Mesothelial cell of epicardium (in vitro differentiated cells): Measurements from ENCODE around the gene ADGRF3. TPM values are rescaled to one million over a fixed set of nuclear protein-coding genes. Genes with fewer than 3 reads are reported as not detected.
A peak's percentile ranks its signal among the peaks of the same experiment; 100 is the strongest.

Experiments
- DNase-seq, 2 experiments: peaks; one replicate each; pipeline ENCODE4 v3.0.0; 2021; ENCODE audit warnings: low spot score in 2 of 2; ENCODE audit not compliant: unreplicated experiment in 2 of 2
- H3K27ac Mint-ChIP-seq: 2 replicates; pipeline ENCODE4 v1.8.0; 2021; ENCODE audit warnings: mixed read lengths
- H3K27me3 Mint-ChIP-seq: 2 replicates; pipeline ENCODE4 v1.8.0; 2021; ENCODE audit warnings: low read depth, mixed read lengths
- H3K36me3 Mint-ChIP-seq: 2 replicates; pipeline ENCODE4 v1.8.0; 2021; ENCODE audit warnings: mixed read lengths
- H3K4me1 Mint-ChIP-seq: 2 replicates; pipeline ENCODE4 v1.8.0; 2021; ENCODE audit warnings: mixed read lengths
- H3K4me3 Mint-ChIP-seq: 2 replicates; pipeline ENCODE4 v1.8.0; 2021; ENCODE audit warnings: mild to moderate bottlenecking, moderate library complexity, mixed read lengths
- H3K9me3 Mint-ChIP-seq: 2 replicates; pipeline ENCODE4 v1.8.0; 2021; ENCODE audit warnings: mixed read lengths
- CTCF ChIP-seq: fragments of 200-600 bp; sonication (generic); IDR thresholded peaks from one replicate; pipeline ENCODE4 v1.5.0; 2021; ENCODE audit warnings: antibody characterized with exemption; ENCODE audit not compliant: unreplicated experiment
- total RNA-seq: library from RNA; stranded (reverse); gene quantifications from 3 replicates; pipeline ENCODE4 v1.2.1, GENCODE V29; 2021

Gene ADGRF3
- total RNA-seq, 1 donor from 2014 or later = 0.83 TPM

- Mint-ChIP-seq H3K27ac (peak within 1 kb of the TSS; percentile 99), H3K9me3 (no peaks in the 10 kb centered on the region), H3K27me3 (no peaks in the 10 kb centered on the region), H3K36me3 (no peaks in the 10 kb centered on the region), H3K4me1 (peaks cover 25% of the 10 kb centered on the region), H3K4me3 (peak within 1 kb of the TSS; percentile 93)
- DNase-seq = peak; percentile 99 to 100
- TF ChIP-seq CTCF = no peak
Measured at GRCh38 chr2:26345545-26346453, 790 bp downstream of the ADGRF3 start, which contains the start of gene SELENOI. Gene SELENOI, plus strand, starts transcription at chr2:26346143. Its CDS starts 90 bp downstream, at chr2:26346233.

GRCh38 chr2:26345283-26345544 is 1.4 kb downstream of the ADGRF3 start:
- peak overlapping the region; percentile 99 for H3K27ac Mint-ChIP-seq
- no peaks in the 10 kb centered on the region for H3K36me3 Mint-ChIP-seq
- no peak for TF ChIP-seq CTCF
- peaks cover 28% of the 10 kb centered on the region for H3K4me1 Mint-ChIP-seq
- no peak for DNase-seq
- H3K27me3 Mint-ChIP-seq = no peaks in the 10 kb centered on the region
- H3K4me3 Mint-ChIP-seq = peak overlapping the region; percentile 93
- H3K9me3 Mint-ChIP-seq = no peaks in the 10 kb centered on the region

- no peaks in the 10 kb centered on the region for H3K9me3 Mint-ChIP-seq
- H3K27ac Mint-ChIP-seq = peak overlapping the region; percentile 99
- no peaks in the 10 kb centered on the region for H3K36me3 Mint-ChIP-seq
- peak overlapping the region; percentile 93 for H3K4me3 Mint-ChIP-seq
- H3K4me1 Mint-ChIP-seq = peaks cover 31% of the 10 kb centered on the region
- TF ChIP-seq CTCF = no peak
- no peak for DNase-seq
- H3K27me3 Mint-ChIP-seq = no peaks in the 10 kb centered on the region
Measured at GRCh38 chr2:26344581-26345282, 1.9 kb downstream of the ADGRF3 start.

- Mint-ChIP-seq H3K9me3 (no peaks in the 10 kb centered on the region), H3K4me1 (peaks cover 21% of the 10 kb centered on the region), H3K27me3 (no peaks in the 10 kb centered on the region), H3K27ac (no peak overlapping the region), H3K36me3 (no peaks in the 10 kb centered on the region), H3K4me3 (no peak overlapping the region)
- no peak for DNase-seq
- TF ChIP-seq CTCF = no peak
Measured at GRCh38 chr2:26340831-26341230, 5.8 kb downstream of the ADGRF3 start.

- no peaks in the 10 kb centered on the region for H3K36me3 Mint-ChIP-seq
- peaks cover 1% of the 10 kb centered on the region for H3K27me3 Mint-ChIP-seq
- no peaks in the 10 kb centered on the region for H3K9me3 Mint-ChIP-seq
- H3K4me3 Mint-ChIP-seq = no peak overlapping the region
- no peak for TF ChIP-seq CTCF
- H3K27ac Mint-ChIP-seq = no peak overlapping the region
- H3K4me1 Mint-ChIP-seq = peaks cover 13% of the 10 kb centered on the region
- DNase-seq = no peak
Measured at GRCh38 chr2:26337298-26337697, 9.3 kb downstream of the ADGRF3 start.
